ENCODE measurements around the gene MACF1.

Gene MACF1

GRCh38 chr1:39268906-39269305 is 64.4 kb downstream of the MACF1 start:
- no peak for DNase-seq

GRCh38 chr1:39269349-39269748 is 64.9 kb downstream of the MACF1 start:
- DNase-seq: no peak

- no peak for DNase-seq
Measured at GRCh38 chr1:39269791-39270342, 65.4 kb downstream of the MACF1 start.

- no peak for DNase-seq
Measured at GRCh38 chr1:39270368-39270767, 65.9 kb downstream of the MACF1 start.

- DNase-seq: no peak
Measured at GRCh38 chr1:39272027-39272797, 67.7 kb downstream of the MACF1 start.

GRCh38 chr1:39272798-39273469 is 68.4 kb downstream of the MACF1 start:
- no peak for DNase-seq

GRCh38 chr1:39275836-39276507 is 71.5 kb downstream of the MACF1 start:
- no peak for DNase-seq

GRCh38 chr1:39277879-39278278 is 73.4 kb downstream of the MACF1 start:
- no peak for DNase-seq

GRCh38 chr1:39282537-39283216 is 78.2 kb downstream of the MACF1 start:
- DNase-seq: no peak

GRCh38 chr1:39283858-39284257 is 79.4 kb downstream of the MACF1 start:
- DNase-seq: no peak

GRCh38 chr1:39287541-39287940 is 83.0 kb downstream of the MACF1 start:
- no peak for DNase-seq

- DNase-seq: no peak
Measured at GRCh38 chr1:39288735-39289465, 84.4 kb downstream of the MACF1 start.

GRCh38 chr1:39292401-39292800 is 87.9 kb downstream of the MACF1 start:
- no peak for DNase-seq

- DNase-seq: no peak
Measured at GRCh38 chr1:39293375-39294070, 89.0 kb downstream of the MACF1 start.

GRCh38 chr1:39294531-39294930 is 90.0 kb downstream of the MACF1 start:
- no peak for DNase-seq

GRCh38 chr1:39295901-39296300 is 91.4 kb downstream of the MACF1 start:
- no peak for DNase-seq

GRCh38 chr1:39297551-39297950 is 93.1 kb downstream of the MACF1 start:
- DNase-seq: no peak

GRCh38 chr1:39301606-39302005 is 97.1 kb downstream of the MACF1 start:
- DNase-seq: no peak

- DNase-seq: no peak
Measured at GRCh38 chr1:39305555-39305954, 101.1 kb downstream of the MACF1 start.

GRCh38 chr1:39310015-39310414 is 105.5 kb downstream of the MACF1 start:
- DNase-seq: no peak

- DNase-seq: no peak
Measured at GRCh38 chr1:39310691-39311090, 106.2 kb downstream of the MACF1 start.

- DNase-seq: no peak
Measured at GRCh38 chr1:39317111-39317510, 112.6 kb downstream of the MACF1 start.
